Kasumi-1 (cell line): ENCODE results near the gene SCGB3A1.

Experiments used
- DNase-seq, 2 experiments: peaks; one replicate each; lab custom pipeline; 2025; lab: John Stamatoyannopoulos, UW

The SCGB3A1 gene

DNA sequence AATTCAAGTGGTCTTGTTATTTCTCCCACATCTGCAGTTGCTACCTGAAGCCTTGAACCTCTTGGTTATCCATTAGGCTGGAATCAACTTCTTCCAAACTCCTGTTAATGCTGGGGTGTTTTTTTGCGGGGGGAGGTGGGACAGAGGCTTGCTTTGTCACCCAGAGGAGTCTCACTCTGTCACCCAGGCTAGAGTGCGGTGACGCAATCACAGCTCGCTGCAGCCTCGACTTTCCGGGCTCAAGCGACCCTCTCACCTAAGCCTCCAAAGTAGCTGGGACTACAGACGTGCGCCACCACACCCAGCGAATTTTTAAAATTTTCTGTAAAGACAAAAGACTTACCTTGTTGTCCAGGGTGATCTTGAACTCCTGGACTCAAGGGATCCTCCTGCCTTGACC is 4.4 kb downstream of the SCGB3A1 start:
- DNase-seq = no peak

DNA sequence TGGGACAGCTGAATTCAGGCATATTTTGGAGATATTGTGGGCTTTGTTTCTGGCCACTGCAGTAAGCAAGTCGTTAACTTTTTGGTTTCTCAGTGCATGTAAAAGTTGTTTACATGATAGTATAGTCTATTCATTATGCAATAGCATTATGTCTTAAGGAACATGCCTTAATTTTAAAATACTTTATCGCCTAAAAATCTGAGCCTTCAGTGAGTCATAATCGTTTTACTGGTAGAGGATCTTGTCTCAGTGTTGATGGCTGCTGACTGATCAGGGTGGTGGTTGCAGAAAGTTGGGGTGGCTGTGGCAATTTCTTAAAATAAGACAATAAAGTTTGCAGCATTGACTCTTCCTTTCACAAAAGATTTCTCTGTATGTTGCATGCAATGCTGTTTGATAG is 5.1 kb downstream of the SCGB3A1 start:
- DNase-seq = no peak

DNA sequence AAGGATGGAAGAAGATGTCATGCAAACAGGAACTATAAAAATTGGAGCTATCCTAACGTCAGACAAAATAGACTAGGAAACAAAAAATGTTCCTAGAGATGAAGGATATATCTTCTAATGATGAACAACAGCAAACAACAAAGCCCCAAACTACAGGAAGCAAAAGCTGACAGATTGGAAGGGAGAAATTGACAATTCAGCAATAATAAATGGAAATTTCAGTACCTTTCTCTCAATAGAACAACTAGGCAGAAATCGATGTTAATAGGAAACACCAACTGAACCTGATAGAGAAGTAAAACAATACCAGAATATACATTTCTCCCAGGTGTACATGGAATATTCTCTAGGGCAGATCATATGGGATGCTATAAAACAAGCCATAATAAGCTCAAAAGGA is 7.6 kb downstream of the SCGB3A1 start:
- DNase-seq = no peak

DNA sequence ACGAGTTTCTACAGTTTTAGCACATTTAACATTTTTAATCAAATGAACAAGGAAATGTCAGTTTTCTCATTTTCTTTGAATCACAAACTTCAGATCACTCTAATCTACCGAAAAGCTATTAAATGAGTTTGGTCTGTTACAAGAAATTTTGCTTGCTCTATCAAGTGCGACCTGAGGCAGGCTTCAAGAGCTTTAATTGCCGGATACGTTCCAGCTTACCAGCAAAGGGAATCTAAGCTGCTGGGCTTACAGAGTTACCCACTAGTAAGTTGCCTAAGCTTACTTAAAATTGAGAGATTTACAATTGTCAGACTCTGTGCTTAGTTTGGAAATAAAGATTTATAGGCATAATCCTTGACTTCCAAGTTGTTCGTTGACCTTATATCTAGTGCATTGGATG is 10.6 kb downstream of the SCGB3A1 start:
- no peak for DNase-seq

DNA sequence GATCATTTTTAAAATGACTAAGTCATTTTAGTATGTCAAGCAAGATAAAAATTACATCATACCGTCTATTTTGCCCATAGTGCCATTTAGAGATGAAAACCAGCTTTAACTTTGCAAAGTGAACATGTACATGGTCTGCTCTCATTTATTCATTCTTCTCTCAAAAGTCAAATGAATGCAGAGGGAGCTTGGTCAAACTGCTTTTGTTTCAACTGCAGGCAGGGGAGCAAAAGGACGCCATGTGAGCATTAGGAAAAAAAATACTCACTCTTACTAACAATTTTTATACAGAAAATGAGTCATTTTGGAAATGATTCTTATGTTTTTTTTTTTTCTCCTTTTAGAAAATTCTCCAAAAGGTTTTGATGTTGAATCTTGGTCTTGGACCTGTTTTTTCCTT is 15.7 kb downstream of the SCGB3A1 start:
- no peak for DNase-seq

DNA sequence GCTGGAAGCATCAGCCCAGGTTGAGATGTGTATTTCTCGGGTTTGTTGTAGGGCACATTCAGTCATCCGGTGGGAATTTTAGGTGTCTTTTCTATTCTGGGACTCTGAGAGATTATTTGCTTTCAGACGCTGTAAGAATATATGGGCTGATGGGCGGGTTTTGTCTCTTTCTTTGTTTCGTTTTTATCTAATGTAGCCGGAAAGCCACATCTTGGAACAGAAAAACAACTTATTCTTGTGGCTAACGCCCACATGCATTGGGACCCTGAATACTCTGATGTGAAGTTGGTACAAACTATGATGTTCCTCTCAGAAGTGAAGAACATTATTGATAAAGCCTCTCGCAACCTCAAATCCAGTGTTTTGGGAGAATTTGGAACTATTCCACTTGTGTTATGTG is 22.4 kb downstream of the SCGB3A1 start:
- no peak for DNase-seq

DNA sequence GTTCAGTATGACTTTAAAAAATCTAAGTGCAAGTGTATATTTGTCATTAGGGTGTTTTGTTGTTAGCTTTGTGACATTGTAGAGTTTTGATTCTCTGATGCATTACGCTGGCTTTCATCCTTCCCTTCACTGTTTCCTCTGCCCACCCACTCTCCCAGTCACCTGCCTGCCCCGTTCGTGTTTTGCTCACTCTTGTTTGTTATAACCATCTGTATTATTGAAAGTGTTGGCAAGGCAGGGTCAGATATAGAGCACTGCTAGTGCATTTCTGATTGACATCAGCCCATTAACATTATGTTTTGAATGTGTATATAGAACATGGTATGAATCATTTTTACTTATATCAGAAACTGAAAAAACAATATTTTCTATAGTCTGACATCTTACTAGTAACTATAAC is 27.3 kb downstream of the SCGB3A1 start:
- DNase-seq = no peak

DNA sequence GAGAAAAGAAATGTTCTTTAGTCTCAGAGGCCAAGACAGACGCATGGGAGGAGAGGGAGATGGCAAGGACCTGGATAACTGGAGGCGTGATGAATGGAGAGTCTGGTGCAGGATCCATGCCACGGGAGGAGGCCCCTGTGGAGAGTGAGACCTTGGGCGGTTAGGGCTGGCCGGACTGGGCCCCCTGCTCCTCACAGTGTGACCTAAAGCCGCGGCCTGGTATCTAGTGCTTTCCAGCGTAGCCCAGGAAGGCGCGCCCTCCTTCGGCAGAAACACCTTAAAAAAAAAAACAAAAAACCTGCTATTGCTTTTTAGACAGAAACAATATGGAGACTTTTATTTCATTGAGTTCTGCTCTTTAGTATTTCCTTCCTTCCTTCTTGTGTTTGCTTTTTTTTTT is 33.1 kb downstream of the SCGB3A1 start:
- no peak for DNase-seq

DNA sequence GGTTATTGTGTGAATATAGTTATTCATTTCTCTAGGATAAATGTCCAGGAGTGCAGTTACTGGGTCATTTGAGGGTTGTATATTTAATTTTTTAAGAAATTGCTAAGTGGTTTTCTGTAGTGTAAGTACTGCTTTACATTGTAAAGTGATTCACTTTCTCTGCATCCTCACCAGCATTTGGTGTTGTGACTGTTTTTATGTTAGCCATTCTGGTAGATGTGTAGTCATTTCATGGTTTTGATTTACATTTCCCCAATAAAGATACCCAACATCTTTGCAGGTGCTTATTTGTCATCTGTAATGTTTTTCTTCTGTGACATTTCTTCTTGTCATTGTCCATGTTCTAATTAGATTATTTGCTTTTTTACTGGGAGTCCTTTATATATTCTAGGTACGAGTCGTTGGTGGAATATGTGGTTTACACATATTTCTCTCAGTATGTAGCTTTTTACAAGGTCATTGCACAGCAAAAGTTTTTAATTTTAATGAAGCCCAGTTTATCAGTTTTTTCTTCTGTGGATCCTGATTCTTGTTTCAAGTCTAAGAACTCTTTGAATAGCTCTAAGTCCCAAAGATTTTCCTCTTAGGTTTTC is 34.0 kb downstream of the SCGB3A1 start:
- no peak for DNase-seq

DNA sequence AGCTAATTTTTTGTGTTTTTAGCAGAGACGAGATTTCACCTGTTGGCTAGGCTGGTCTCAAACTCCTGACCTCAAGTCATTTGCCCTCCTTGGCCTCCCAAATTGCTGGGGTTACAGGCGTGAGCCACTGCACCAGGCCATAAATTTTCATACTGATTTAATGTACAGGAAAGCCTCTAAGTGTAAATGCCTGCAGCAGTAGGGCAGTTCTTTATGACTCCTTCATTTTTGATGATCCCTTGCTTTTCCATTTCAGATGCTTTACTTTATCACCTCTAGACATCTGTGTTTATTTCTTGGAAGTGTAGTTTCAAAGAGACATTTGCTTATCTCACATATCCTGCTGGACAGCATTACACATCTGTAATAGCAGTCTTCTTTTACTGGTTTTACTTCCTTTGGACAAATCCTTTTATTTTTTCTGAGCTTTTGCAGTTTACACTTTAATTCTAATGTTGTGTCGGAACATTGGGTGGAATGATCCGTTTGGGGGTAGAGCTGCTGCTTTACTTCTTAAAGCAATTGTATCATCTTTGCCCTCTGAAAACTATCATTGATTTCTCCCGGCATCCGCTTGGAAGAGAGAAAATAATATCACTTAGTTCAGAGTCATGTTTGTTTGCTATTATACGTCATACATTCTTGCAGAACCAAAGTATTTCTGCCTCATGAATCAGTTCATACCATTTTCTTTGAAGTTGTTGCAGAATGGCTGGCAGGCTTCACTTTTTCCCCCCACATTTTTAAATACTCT is 36.0 kb downstream of the SCGB3A1 start:
- DNase-seq = no peak

DNA sequence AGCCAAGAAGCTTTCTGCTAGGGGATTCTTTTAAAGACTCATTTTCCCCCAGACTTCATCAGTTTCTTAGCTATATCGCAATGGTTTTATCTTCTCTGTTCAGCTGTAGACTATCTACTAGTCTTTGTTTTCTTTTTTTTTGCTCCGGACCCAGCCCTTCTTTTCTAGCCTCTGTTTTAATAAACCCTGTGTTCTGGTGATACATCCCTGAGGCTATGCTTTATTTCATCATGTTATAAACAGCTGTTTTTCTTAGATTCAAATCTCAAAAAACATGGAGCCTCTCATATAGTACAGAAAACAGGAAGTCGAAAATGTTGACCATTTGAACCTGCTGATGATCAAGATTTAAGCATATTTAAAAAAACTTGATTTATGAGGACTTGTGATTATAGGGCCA is 37.8 kb downstream of the SCGB3A1 start:
- DNase-seq = no peak

DNA sequence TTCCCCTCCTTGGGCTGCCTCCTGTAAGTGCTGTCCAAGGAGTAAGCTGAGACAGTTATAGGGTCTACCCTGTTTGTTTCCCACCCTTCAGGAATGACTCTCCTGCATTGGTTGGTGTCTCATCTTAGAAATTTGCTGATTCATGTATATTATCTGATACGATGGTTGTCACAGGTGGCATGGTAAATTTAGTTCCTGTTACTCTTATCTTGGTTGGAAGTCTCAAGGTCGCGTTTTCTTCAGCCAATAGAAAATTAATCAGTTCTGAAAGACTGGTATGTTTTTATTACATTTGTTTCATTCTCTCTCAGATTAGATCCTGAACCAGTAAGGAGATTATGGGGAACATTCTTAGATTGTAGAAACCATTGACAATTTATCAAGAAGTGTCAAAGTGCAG is 42.7 kb downstream of the SCGB3A1 start:
- DNase-seq = no peak

DNA sequence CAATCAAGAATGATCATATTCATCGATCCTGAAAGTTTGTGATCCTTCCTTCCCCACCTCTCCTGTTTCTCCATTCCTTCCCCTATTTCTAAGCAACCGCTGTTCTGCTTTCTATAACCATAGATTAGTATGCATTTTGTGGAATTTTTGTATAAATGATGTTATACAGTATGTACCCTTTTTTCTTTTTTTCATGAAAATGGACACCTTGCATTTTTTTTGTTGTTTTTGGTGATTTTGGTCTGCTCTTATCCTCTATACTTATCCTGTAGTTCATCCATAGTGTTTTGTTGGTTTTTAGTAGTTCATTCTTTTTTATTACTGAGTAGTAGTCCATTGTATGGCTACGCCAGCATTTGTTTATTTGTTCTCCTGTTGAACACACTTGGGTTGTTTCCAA is 46.1 kb downstream of the SCGB3A1 start:
- no peak for DNase-seq

DNA sequence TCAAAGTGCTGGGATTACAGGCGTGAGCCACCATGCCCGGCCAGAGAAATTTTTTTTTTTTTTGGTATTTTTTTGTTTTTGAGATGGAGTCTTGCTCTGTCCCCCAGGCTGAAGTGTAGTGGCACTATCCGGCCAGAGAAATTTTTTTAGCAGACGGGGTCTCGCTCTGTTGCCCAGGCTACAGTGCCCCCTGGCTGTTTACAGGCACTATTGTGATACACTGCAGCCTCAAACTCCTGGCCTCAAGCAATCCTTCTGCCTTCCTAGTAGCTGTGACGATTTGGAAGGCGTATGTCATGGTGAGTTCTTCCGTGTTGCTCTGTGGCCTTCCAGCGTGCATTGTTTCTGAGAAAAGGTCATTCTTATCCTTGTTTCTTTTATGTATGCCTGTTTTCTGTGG is 49.6 kb downstream of the SCGB3A1 start:
- DNase-seq = peak in 1 of 2 experiments; percentile 5
